Measurements from ENCODE around the gene BAHD1.

GRCh38 chr15:40508216-40508615 is 67.5 kb downstream of the BAHD1 start:
- no peak for TF ChIP-seq CTCF (IDR thresholded peaks at IDR 0.05; ENCODE audit: insufficient read depth, low read length)
- TF ChIP-seq POLR2AphosphoS5 (IDR thresholded peaks at IDR 0.05; ENCODE audit: low read depth), result no peak
- no peak for TF ChIP-seq REST (IDR thresholded peaks at IDR 0.05; ENCODE audit: insufficient replicate concordance, low read depth)
- no peak for TF ChIP-seq GABPA (IDR thresholded peaks at IDR 0.05; ENCODE audit: low read depth)
